C4-2B (cell line): ENCODE data around the gene ABCC8.

Experiments used
- ZFX ChIP-seq: fragments of 450-650 bp; IDR thresholded peaks from 2 replicates; pipeline ENCODE4 v1.6.1; 2017
- TF ChIP-seq, protein P1 (sequence below): fragments of 450-650 bp; conservative IDR thresholded peaks from 2 replicates; pipeline ENCODE4 v1.5.1; 2017; ENCODE audit warnings: mild to moderate bottlenecking

- no peak for TF ChIP-seq ZFX
- TF ChIP-seq, protein P1, sequence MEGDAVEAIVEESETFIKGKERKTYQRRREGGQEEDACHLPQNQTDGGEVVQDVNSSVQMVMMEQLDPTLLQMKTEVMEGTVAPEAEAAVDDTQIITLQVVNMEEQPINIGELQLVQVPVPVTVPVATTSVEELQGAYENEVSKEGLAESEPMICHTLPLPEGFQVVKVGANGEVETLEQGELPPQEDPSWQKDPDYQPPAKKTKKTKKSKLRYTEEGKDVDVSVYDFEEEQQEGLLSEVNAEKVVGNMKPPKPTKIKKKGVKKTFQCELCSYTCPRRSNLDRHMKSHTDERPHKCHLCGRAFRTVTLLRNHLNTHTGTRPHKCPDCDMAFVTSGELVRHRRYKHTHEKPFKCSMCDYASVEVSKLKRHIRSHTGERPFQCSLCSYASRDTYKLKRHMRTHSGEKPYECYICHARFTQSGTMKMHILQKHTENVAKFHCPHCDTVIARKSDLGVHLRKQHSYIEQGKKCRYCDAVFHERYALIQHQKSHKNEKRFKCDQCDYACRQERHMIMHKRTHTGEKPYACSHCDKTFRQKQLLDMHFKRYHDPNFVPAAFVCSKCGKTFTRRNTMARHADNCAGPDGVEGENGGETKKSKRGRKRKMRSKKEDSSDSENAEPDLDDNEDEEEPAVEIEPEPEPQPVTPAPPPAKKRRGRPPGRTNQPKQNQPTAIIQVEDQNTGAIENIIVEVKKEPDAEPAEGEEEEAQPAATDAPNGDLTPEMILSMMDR, result no peak
These were observed 123.5 kb downstream of the ABCC8 start for GRCh38 chr11:17352950-17353820.
